Measurements from ENCODE around the gene COA8. TPM values are rescaled to one million over a fixed set of nuclear protein-coding genes. Genes with fewer than 3 reads are reported as not detected.
A peak's percentile ranks its signal among the peaks of the same experiment; 100 is the strongest.

Gene COA8
- total RNA-seq, 4 donors from 2014 or later: 1.5 to 17.1 (median 15.2) TPM; not detected in 1

- in situ Hi-C loops (cut with MboI; ENCODE audit: low pct_ligation_motif_present in 1 of 4, low pct_unique_long_range_greater_than_20kb in 1 of 4, low sequenced_read_pairs in 3 of 4): no loop called here
- Histone ChIP-seq H3K9me3 (no peaks in the 10 kb centered on the region), H3K4me3 (peak overlapping the region; percentile 91 to 95 (median 94)), H3K4me1 (peaks cover 16 to 53% (median 38%) of the 10 kb centered on the region in 4 donors), H3K27ac (peak overlapping the region; percentile 95 to 98 (median 97)), H3K27me3 (no peaks in the 10 kb centered on the region), H3K36me3 (peaks cover 0 to 20% (median 4%) of the 10 kb centered on the region in 4 donors)
- DNase-seq: no peak
- intact Hi-C loops (cut with DNase I; ENCODE audit: low total_unique reads): no loop called here
- 1 to 2% methylated on average over 8 to 20 of the region's 22 CpGs for WGBS, 2 donors (ENCODE audit: low coverage in 1 of 2)
- TF ChIP-seq POLR2AphosphoS5 (IDR thresholded peaks at IDR 0.05): no peak
These were observed 463 bp downstream of the COA8 start for GRCh38 chr14:103563226-103563620.

GRCh38 chr14:103563844-103564505 is 1.2 kb downstream of the COA8 start:
- H3K27ac ChIP-seq: peak overlapping the region in 3 of 4 donors; percentile 95 to 98 (median 96)
- WGBS, 2 donors (ENCODE audit: low coverage in 1 of 2): 49 to 60% methylated on average over 11 to 21 of the region's 21 CpGs
- in situ Hi-C loops (cut with MboI; ENCODE audit: low pct_ligation_motif_present in 1 of 4, low pct_unique_long_range_greater_than_20kb in 1 of 4, low sequenced_read_pairs in 3 of 4): no loop called here

GRCh38 chr14:103568952-103569351 is 6.2 kb downstream of the COA8 start:
- TF ChIP-seq POLR2AphosphoS5 (IDR thresholded peaks at IDR 0.05) (no peak), EP300 (IDR thresholded peaks at IDR 0.05; ENCODE audit: low read depth) (no peak), CTCF (IDR thresholded peaks at IDR 0.05) (no peak), POLR2A (IDR thresholded peaks at IDR 0.05) (no peak)
- no peak overlapping the region for H3K4me3 ChIP-seq
- no peaks in the 10 kb centered on the region for H3K27me3 ChIP-seq
- no peaks in the 10 kb centered on the region for H3K9me3 ChIP-seq
- DNase-seq: no peak
- no peak overlapping the region for H3K27ac ChIP-seq
- in situ Hi-C loops (cut with MboI; ENCODE audit: low pct_ligation_motif_present in 1 of 4, low pct_unique_long_range_greater_than_20kb in 1 of 4, low sequenced_read_pairs in 3 of 4) (no loop called here), intact Hi-C loops (cut with DNase I; ENCODE audit: low total_unique reads) (no loop called here)
- whole genome bisulfite sequencing, 2 donors (ENCODE audit: low coverage in 1 of 2): 77 to 97% methylated on average over 3 to 8 of the region's 8 CpGs
- H3K4me1 ChIP-seq: peaks cover 4 to 40% (median 27%) of the 10 kb centered on the region in 4 donors
- no peaks in the 10 kb centered on the region for H3K36me3 ChIP-seq

More at GRCh38 chr14:103563844-103564505, 1.2 kb downstream of the COA8 start:
- Histone ChIP-seq H3K27me3 (no peaks in the 10 kb centered on the region), H3K36me3 (peaks cover 0 to 15% (median 4%) of the 10 kb centered on the region in 4 donors), H3K4me3 (peak overlapping the region in 3 of 4 donors; percentile 91 to 95 (median 94)), H3K4me1 (peaks cover 16 to 46% (median 34%) of the 10 kb centered on the region in 4 donors), H3K9me3 (no peaks in the 10 kb centered on the region)
- TF ChIP-seq POLR2A (IDR thresholded peaks at IDR 0.05): no peak
- no peak for TF ChIP-seq CTCF (IDR thresholded peaks at IDR 0.05)
- no peak for TF ChIP-seq POLR2AphosphoS5 (IDR thresholded peaks at IDR 0.05)
- no peak for TF ChIP-seq EP300 (IDR thresholded peaks at IDR 0.05; ENCODE audit: low read depth)
- no peak for DNase-seq
- intact Hi-C loops (cut with DNase I; ENCODE audit: low total_unique reads): no loop called here

GRCh38 chr14:103569408-103569807 is 6.6 kb downstream of the COA8 start:
- TF ChIP-seq POLR2AphosphoS5 (IDR thresholded peaks at IDR 0.05): no peak
- TF ChIP-seq EP300 (IDR thresholded peaks at IDR 0.05; ENCODE audit: low read depth): no peak
- TF ChIP-seq POLR2A (IDR thresholded peaks at IDR 0.05): no peak
- TF ChIP-seq CTCF (IDR thresholded peaks at IDR 0.05): no peak
- Histone ChIP-seq H3K9me3 (no peaks in the 10 kb centered on the region), H3K4me3 (no peak overlapping the region), H3K27me3 (no peaks in the 10 kb centered on the region), H3K27ac (no peak overlapping the region), H3K4me1 (peaks cover 0 to 35% (median 23%) of the 10 kb centered on the region in 4 donors), H3K36me3 (no peaks in the 10 kb centered on the region)
- DNase-seq: no peak
- in situ Hi-C loops (cut with MboI; ENCODE audit: low pct_ligation_motif_present in 1 of 4, low pct_unique_long_range_greater_than_20kb in 1 of 4, low sequenced_read_pairs in 3 of 4) (no loop called here), intact Hi-C loops (cut with DNase I; ENCODE audit: low total_unique reads) (no loop called here)
- WGBS, 2 donors (ENCODE audit: low coverage in 1 of 2): 69 to 86% methylated on average over 4 to 11 of the region's 11 CpGs

Data from transverse colon (tissue), 4 donors.